Inflammatory macrophage (primary cell): ENCODE results near the gene TUBB3.
"Not testable (repeated sequence)": the region's sequence is repeated elsewhere in the genome, so short reads cannot be mapped to it uniquely, and the experiment has no call there.

Experiments
- DNase-seq, 2 donors: peaks; one replicate each; pipeline ENCODE4 v3.0.0-alpha.2; 2020 to 2022
- total RNA-seq, 18 experiments: gene quantifications; one replicate each; lab custom pipeline; 2026; ENCODE audit warnings: mixed read lengths in 6 of 18, inconsistent platforms in 2 of 18; lab: John Stamatoyannopoulos, UW

The TUBB3 gene
- 0.08 to 0.91 (median 0.24) reads per million in 18 experiments for total RNA-seq

- DNase-seq = peak; percentile 28 to 70
Observed at GRCh38 chr16:89922884-89923639, at the start of gene TUBB3. Gene TUBB3, plus strand, starts transcription at chr16:89923342. Its CDS starts 60 bp downstream, at chr16:89923402.

GRCh38 chr16:89873972-89874689 is 49.0 kb upstream of the TUBB3 start:
- peak; percentile 98 to 99 for DNase-seq

- not testable (repeated sequence) for DNase-seq
Observed at GRCh38 chr16:89879123-89879522, 44.0 kb upstream of the TUBB3 start.

- DNase-seq = no peak
Observed at GRCh38 chr16:89880477-89881367, 42.4 kb upstream of the TUBB3 start.

- no peak for DNase-seq
Observed at GRCh38 chr16:89881368-89881730, 41.8 kb upstream of the TUBB3 start.

- DNase-seq = no peak
Observed at GRCh38 chr16:89883346-89884040, 39.6 kb upstream of the TUBB3 start.

- no peak for DNase-seq
Observed at GRCh38 chr16:89884041-89884421, 39.1 kb upstream of the TUBB3 start.

GRCh38 chr16:89887243-89887642 is 35.9 kb upstream of the TUBB3 start:
- DNase-seq = no peak

- no peak for DNase-seq
Observed at GRCh38 chr16:89890200-89890599, 32.9 kb upstream of the TUBB3 start.

- peak in 1 of 2 donors; percentile 16 for DNase-seq
Observed at GRCh38 chr16:89890886-89891657, 32.1 kb upstream of the TUBB3 start.

GRCh38 chr16:89892055-89892630 is 31.0 kb upstream of the TUBB3 start:
- DNase-seq = no peak

- DNase-seq = no peak
Observed at GRCh38 chr16:89892635-89893034, 30.5 kb upstream of the TUBB3 start.

- no peak for DNase-seq
Observed at GRCh38 chr16:89893642-89894548, 29.2 kb upstream of the TUBB3 start.

- no peak for DNase-seq
Observed at GRCh38 chr16:89895482-89896250, 27.5 kb upstream of the TUBB3 start.

GRCh38 chr16:89897204-89897603 is 25.9 kb upstream of the TUBB3 start:
- no peak for DNase-seq

- no peak for DNase-seq
Observed at GRCh38 chr16:89898201-89898967, 24.8 kb upstream of the TUBB3 start.

GRCh38 chr16:89899879-89900481 is 23.2 kb upstream of the TUBB3 start:
- DNase-seq = no peak

- no peak for DNase-seq
Observed at GRCh38 chr16:89900885-89901284, 22.3 kb upstream of the TUBB3 start.
